H9 (cell line): ENCODE results near the gene C3. TPM values are rescaled to one million over a fixed set of nuclear protein-coding genes. Genes with fewer than 3 reads are reported as not detected.

Source experiments
- DNase-seq: peaks from one replicate; pipeline ENCODE4 v3.0.0-alpha.2; 2017
- H2AFZ ChIP-seq: one replicate; pipeline ENCODE4 v1.6.1; 2013; ENCODE audit warnings: mild to moderate bottlenecking, low read length, control low read depth, moderate library complexity
- H2AK5ac ChIP-seq: 2 replicates; pipeline ENCODE4 v1.6.1; 2013; ENCODE audit warnings: low read length, control low read depth, mixed read lengths; ENCODE audit not compliant: insufficient read length
- H2BK120ac ChIP-seq: one replicate; pipeline ENCODE4 v1.6.1; 2013; ENCODE audit warnings: low read depth, mild to moderate bottlenecking, low read length, control low read depth, inconsistent platforms; ENCODE audit not compliant: poor library complexity, severe bottlenecking
- H2BK12ac ChIP-seq: 2 replicates; pipeline ENCODE4 v1.6.1; 2013; ENCODE audit warnings: low read length, control low read depth, mixed read lengths, low read depth; ENCODE audit not compliant: insufficient read length
- H2BK15ac ChIP-seq: 2 replicates; pipeline ENCODE4 v1.6.1; 2013; ENCODE audit warnings: low read depth, low read length, control low read depth
- H2BK20ac ChIP-seq: one replicate; pipeline ENCODE4 v1.6.1; 2013; ENCODE audit warnings: low read depth, mild to moderate bottlenecking, low read length, control low read depth, inconsistent platforms; ENCODE audit not compliant: poor library complexity, severe bottlenecking
- H2BK5ac ChIP-seq: 2 replicates; pipeline ENCODE4 v1.6.1; 2013; ENCODE audit warnings: low read length, control low read depth, mixed read lengths; ENCODE audit not compliant: insufficient read length
- H3K14ac ChIP-seq: 2 replicates; pipeline ENCODE4 v1.6.1; 2013; ENCODE audit warnings: low read length, control low read depth; ENCODE audit not compliant: insufficient read depth
- H3K18ac ChIP-seq: 2 replicates; pipeline ENCODE4 v1.6.1; 2013; ENCODE audit warnings: low read depth, mild to moderate bottlenecking, mixed read lengths, low read length, control low read depth; ENCODE audit not compliant: insufficient read length
- H3K23ac ChIP-seq: 2 replicates; pipeline ENCODE4 v1.6.1; 2013; ENCODE audit warnings: low read length, control low read depth, mixed read lengths, low read depth; ENCODE audit not compliant: insufficient read length
- H3K23me2 ChIP-seq: 2 replicates; pipeline ENCODE4 v1.6.1; 2013; ENCODE audit warnings: low read depth, mild to moderate bottlenecking, mixed read lengths, low read length, control low read depth; ENCODE audit not compliant: insufficient read length, poor library complexity, severe bottlenecking
- H3K27ac ChIP-seq: 2 replicates; pipeline ENCODE4 v1.5.1; 2013; ENCODE audit warnings: low read length, control low read depth, mixed read lengths, low read depth; ENCODE audit not compliant: insufficient read length
- H3K27me3 ChIP-seq: 2 replicates; pipeline ENCODE4 v1.6.1; 2013; ENCODE audit warnings: low read length, control low read depth, inconsistent platforms; ENCODE audit not compliant: insufficient read depth
- H3K4ac ChIP-seq: 2 replicates; pipeline ENCODE4 v1.6.1; 2013; ENCODE audit warnings: low read depth, mild to moderate bottlenecking, control low read depth, inconsistent platforms, low read length, moderate library complexity
- H3K4me1 ChIP-seq: 2 replicates; pipeline ENCODE4 v1.6.1; 2013; ENCODE audit warnings: low read length, control low read depth, inconsistent platforms; ENCODE audit not compliant: insufficient read depth
- H3K4me2 ChIP-seq: 2 replicates; pipeline ENCODE4 v1.6.1; 2013; ENCODE audit warnings: low read length, control low read depth, mixed read lengths; ENCODE audit not compliant: insufficient read length, insufficient read depth
- H3K56ac ChIP-seq: 2 replicates; pipeline ENCODE4 v1.6.1; 2013; ENCODE audit warnings: low read depth, mild to moderate bottlenecking, mixed read lengths, low read length, control low read depth; ENCODE audit not compliant: insufficient read length
- H3K79me1 ChIP-seq: 2 replicates; pipeline ENCODE4 v1.6.1; 2013; ENCODE audit warnings: low read depth, mild to moderate bottlenecking, moderate library complexity, low read length, control low read depth, inconsistent platforms; ENCODE audit not compliant: insufficient read depth, poor library complexity, severe bottlenecking
- H3K79me2 ChIP-seq: 2 replicates; pipeline ENCODE4 v1.6.1; 2013; ENCODE audit warnings: low read length, control low read depth, inconsistent platforms; ENCODE audit not compliant: insufficient read depth
- H3K9ac ChIP-seq: 2 replicates; pipeline ENCODE4 v1.6.1; 2013; ENCODE audit warnings: low read length, control low read depth, mixed read lengths; ENCODE audit not compliant: insufficient read length; ENCODE audit errors: extremely low read depth
- H3K9me3 ChIP-seq: one replicate; pipeline ENCODE4 v1.6.1; 2013; ENCODE audit warnings: low read depth, low read length, inconsistent platforms; ENCODE audit not compliant: control insufficient read depth
- H3T11ph ChIP-seq: one replicate; pipeline ENCODE4 v1.6.1; 2013; ENCODE audit warnings: mild to moderate bottlenecking, low read length, control low read depth, inconsistent platforms
- H4K20me1 ChIP-seq: one replicate; pipeline ENCODE4 v1.6.1; 2013; ENCODE audit not compliant: control insufficient read depth, insufficient read length, insufficient read depth
- H4K5ac ChIP-seq: 2 replicates; pipeline ENCODE4 v1.6.1; 2013; ENCODE audit warnings: low read depth, mild to moderate bottlenecking, mixed read lengths, low read length, control low read depth; ENCODE audit not compliant: insufficient read length
- H4K8ac ChIP-seq: replicated peaks from 2 replicates; pipeline ENCODE4 v1.6.1; 2013; ENCODE audit warnings: low read length, control low read depth, mixed read lengths, low read depth; ENCODE audit not compliant: insufficient read length
- H4K91ac ChIP-seq: 2 replicates; pipeline ENCODE4 v1.6.1; 2013; ENCODE audit warnings: low read depth, mild to moderate bottlenecking, moderate library complexity, mixed read lengths, low read length, control low read depth; ENCODE audit not compliant: insufficient read length
- H3K27ac Mint-ChIP-seq, 3 experiments: 2 replicates in 2 of 3; 3 replicates in 1 of 3; pipeline ENCODE4 v1.8.0; 2020 to 2021; ENCODE audit warnings: mixed read lengths in 3 of 3, mild to moderate bottlenecking in 1 of 3, moderate library complexity in 1 of 3
- H3K27me3 Mint-ChIP-seq: 2 replicates; pipeline ENCODE4 v1.8.0; 2021; ENCODE audit warnings: low read depth, mild to moderate bottlenecking, moderate library complexity, mixed read lengths
- H3K36me3 Mint-ChIP-seq, 3 experiments: 2 replicates in 2 of 3; 3 replicates in 1 of 3; pipeline ENCODE4 v1.8.0; 2020 to 2021; ENCODE audit warnings: low read depth in 3 of 3, mixed read lengths in 3 of 3; ENCODE audit not compliant: insufficient read depth in 1 of 3
- H3K4me1 Mint-ChIP-seq, 2 experiments: 2 replicates each; pipeline ENCODE4 v1.8.0; 2020; ENCODE audit warnings: mixed read lengths in 2 of 2
- H3K4me3 Mint-ChIP-seq, 2 experiments: 2 replicates in 1 of 2; 3 replicates in 1 of 2; pipeline ENCODE4 v1.8.0; 2020 to 2021; ENCODE audit warnings: mild to moderate bottlenecking in 2 of 2, mixed read lengths in 2 of 2, moderate library complexity in 1 of 2
- H3K9me3 Mint-ChIP-seq, 2 experiments: 2 replicates in 1 of 2; 3 replicates in 1 of 2; pipeline ENCODE4 v1.8.0; 2020; ENCODE audit warnings: mild to moderate bottlenecking in 2 of 2, mixed read lengths in 2 of 2, moderate library complexity in 1 of 2
- WGBS: extraction: QIAGEN DNeasy Blood & Tissue Kit; methylation state at CpG from one replicate; pipeline ENCODE4 v1.1.7; 2013; ENCODE audit warnings: missing lambda C conversion rate, low lambda C conversion rate, mixed read lengths; ENCODE audit not compliant: insufficient read length; ENCODE audit errors: extremely low coverage; 5-methylcytosine and 5-hydroxymethylcytosine counted together
- total RNA-seq: library from RNA; stranded (reverse); gene quantifications from 2 replicates; pipeline ENCODE4 v1.2.1, GENCODE V29; 2021
- TF ChIP-seq, protein P1 (sequence below): fragments of 200-600 bp; sonication (generic); conservative IDR thresholded peaks from 3 replicates; pipeline ENCODE4 v1.8.0; 2021; ENCODE audit warnings: antibody characterized with exemption, mild to moderate bottlenecking

The C3 gene
- total RNA-seq, 1 experiment from 2014 or later = 5.9 TPM

DNA sequence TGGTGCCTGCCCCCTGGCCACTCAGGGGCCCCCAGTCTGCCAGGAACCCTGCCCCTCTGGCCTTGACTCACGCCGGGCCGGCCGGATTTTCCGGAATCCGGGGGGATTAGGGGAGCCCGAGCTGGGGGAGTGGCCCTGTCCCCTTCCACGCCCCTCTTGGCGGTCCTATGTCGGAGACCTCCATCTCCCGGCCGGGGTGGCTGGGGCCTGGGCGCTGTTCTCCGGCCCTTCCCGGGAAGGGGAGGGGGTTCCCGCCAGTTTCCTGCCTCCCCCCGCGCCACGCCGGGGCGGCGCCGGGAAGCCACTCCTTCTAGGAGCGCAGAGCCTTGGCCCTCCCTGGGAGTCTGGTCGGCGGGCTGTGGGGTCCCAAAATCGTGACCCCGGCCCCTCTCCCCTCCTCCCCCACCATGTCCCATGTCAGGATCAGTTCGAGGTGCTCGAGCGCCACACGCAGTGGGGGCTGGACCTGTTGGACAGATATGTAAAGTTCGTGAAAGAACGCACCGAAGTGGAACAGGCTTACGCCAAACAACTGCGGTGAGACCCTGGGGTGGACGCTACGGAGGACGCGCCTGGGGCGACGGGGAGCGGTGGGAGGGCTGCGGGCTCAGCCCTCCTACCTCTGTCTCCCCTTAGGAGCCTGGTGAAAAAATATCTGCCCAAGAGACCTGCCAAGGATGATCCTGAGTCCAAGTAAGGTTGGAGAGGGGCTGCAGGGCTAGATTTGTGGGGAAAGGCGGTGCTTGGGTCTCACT is 20.3 kb upstream of the C3 start:
- Histone ChIP-seq H3T11ph (no peak overlapping the region), H2AFZ (no peak overlapping the region), H2AK5ac (no peak overlapping the region), H4K20me1 (no peaks in the 10 kb centered on the region), H3K79me1 (no peaks in the 10 kb centered on the region), H3K9me3 (no peaks in the 10 kb centered on the region), H2BK20ac (no peak overlapping the region), H3K9ac (peak overlapping the region; percentile 56), H3K4me2 (peak overlapping the region; percentile 42), H2BK120ac (no peak overlapping the region), H3K14ac (no peak overlapping the region; the same call in 1 of the 2 replicates), H4K8ac (no peak overlapping the region), H3K23ac (no peak overlapping the region), H3K27ac (no peak overlapping the region), H3K27me3 (no peaks in the 10 kb centered on the region), H4K91ac (no peak overlapping the region), H3K4ac (no peak overlapping the region), H4K5ac (no peak overlapping the region), H3K23me2 (peaks cover 21% of the 10 kb centered on the region), H3K79me2 (no peaks in the 10 kb centered on the region; the same call in 1 of the 2 replicates), H3K4me1 (peaks cover 12% of the 10 kb centered on the region), H2BK15ac (no peak overlapping the region), H2BK12ac (no peak overlapping the region), H3K18ac (no peak overlapping the region), H2BK5ac (no peak overlapping the region), H3K56ac (no peak overlapping the region)
- H3K27me3 Mint-ChIP-seq = no peaks in the 10 kb centered on the region
- WGBS = no CpG with 5 or more reads among the region's 46 CpGs
- H3K4me3 Mint-ChIP-seq = peak overlapping the region; percentile 84 to 92
- peaks cover 49 to 65% of the 10 kb centered on the region in 2 experiments for H3K4me1 Mint-ChIP-seq
- peak; percentile 69 for DNase-seq
- peaks cover 29 to 35% (median 35%) of the 10 kb centered on the region in 3 experiments for H3K36me3 Mint-ChIP-seq
- TF ChIP-seq, protein P1, sequence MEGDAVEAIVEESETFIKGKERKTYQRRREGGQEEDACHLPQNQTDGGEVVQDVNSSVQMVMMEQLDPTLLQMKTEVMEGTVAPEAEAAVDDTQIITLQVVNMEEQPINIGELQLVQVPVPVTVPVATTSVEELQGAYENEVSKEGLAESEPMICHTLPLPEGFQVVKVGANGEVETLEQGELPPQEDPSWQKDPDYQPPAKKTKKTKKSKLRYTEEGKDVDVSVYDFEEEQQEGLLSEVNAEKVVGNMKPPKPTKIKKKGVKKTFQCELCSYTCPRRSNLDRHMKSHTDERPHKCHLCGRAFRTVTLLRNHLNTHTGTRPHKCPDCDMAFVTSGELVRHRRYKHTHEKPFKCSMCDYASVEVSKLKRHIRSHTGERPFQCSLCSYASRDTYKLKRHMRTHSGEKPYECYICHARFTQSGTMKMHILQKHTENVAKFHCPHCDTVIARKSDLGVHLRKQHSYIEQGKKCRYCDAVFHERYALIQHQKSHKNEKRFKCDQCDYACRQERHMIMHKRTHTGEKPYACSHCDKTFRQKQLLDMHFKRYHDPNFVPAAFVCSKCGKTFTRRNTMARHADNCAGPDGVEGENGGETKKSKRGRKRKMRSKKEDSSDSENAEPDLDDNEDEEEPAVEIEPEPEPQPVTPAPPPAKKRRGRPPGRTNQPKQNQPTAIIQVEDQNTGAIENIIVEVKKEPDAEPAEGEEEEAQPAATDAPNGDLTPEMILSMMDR = no peak
- H3K9me3 Mint-ChIP-seq = no peaks in the 10 kb centered on the region
- peak overlapping the region; percentile 91 to 92 (median 91); a peak in 4 of 7 replicates for H3K27ac Mint-ChIP-seq
